Lung (tissue), 12 donors: ENCODE data around the gene GALNT9. TPM values are rescaled to one million over a fixed set of nuclear protein-coding genes. Genes with fewer than 3 reads are reported as not detected.
"Not testable (repeated sequence)": the region's sequence is repeated elsewhere in the genome, so short reads cannot be mapped to it uniquely, and the experiment has no call there.

Experiments
- ATAC-seq: fragments of 200-7000 bp; cut with Tn5 transposase; one replicate; pipeline ENCODE4 v1.9.1; 2020; ENCODE audit warnings: moderate number of reproducible peaks; ENCODE audit not compliant: insufficient read depth, low FRiP score
- DNase-seq, 3 donors: peaks; one replicate each; pipeline ENCODE4 v3.0.0-alpha.2; 2013 to 2017
- H3K27ac ChIP-seq, 2 donors: one replicate each; pipeline ENCODE4 v1.5.1; 2013; ENCODE audit warnings: mild to moderate bottlenecking in 2 of 2, moderate library complexity in 2 of 2, control low read depth in 1 of 2, inconsistent platforms in 1 of 2, low read depth in 1 of 2, low read length in 1 of 2
- H3K27me3 ChIP-seq, 3 donors: one replicate each; pipeline ENCODE4 v1.5.1; 2013; ENCODE audit warnings: low read length in 2 of 3; ENCODE audit not compliant: control insufficient read depth in 3 of 3, insufficient read depth in 3 of 3
- H3K36me3 ChIP-seq, 4 donors: one replicate each; pipeline ENCODE4 v1.5.1; 2013; ENCODE audit warnings: low read length in 4 of 4, mild to moderate bottlenecking in 1 of 4, moderate library complexity in 1 of 4; ENCODE audit not compliant: control insufficient read depth in 4 of 4, insufficient read depth in 4 of 4
- H3K4me1 ChIP-seq, 5 donors: one replicate each; pipeline ENCODE4 v1.5.1; 2013; ENCODE audit warnings: low read length in 5 of 5, mild to moderate bottlenecking in 2 of 5, moderate library complexity in 1 of 5; ENCODE audit not compliant: control insufficient read depth in 5 of 5, insufficient read depth in 5 of 5
- H3K4me3 ChIP-seq: one replicate; pipeline ENCODE4 v1.5.1; 2013; ENCODE audit warnings: mild to moderate bottlenecking, control low read depth, moderate library complexity
- H3K9ac ChIP-seq, 2 donors: one replicate each; pipeline ENCODE4 v1.5.1; 2013; ENCODE audit warnings: low read length in 2 of 2, control low read depth in 1 of 2; ENCODE audit not compliant: insufficient read depth in 1 of 2
- H3K9me3 ChIP-seq, 4 donors: one replicate each; pipeline ENCODE4 v1.5.1; 2013; ENCODE audit warnings: low read length in 3 of 4, mild to moderate bottlenecking in 1 of 4, moderate library complexity in 1 of 4; ENCODE audit not compliant: control insufficient read depth in 4 of 4, insufficient read depth in 3 of 4
- CTCF ChIP-seq: IDR thresholded peaks from 2 replicates; pipeline ENCODE4 v1.5.1; 2012; ENCODE audit warnings: mild to moderate bottlenecking; ENCODE audit errors: control extremely low read depth, extremely low read depth
- WGBS, 2 donors: extraction: QIAGEN DNeasy Blood & Tissue Kit; methylation state at CpG; one replicate each; pipeline ENCODE4 v1.1.7; 2013; 5-methylcytosine and 5-hydroxymethylcytosine counted together
- polyA plus RNA-seq, 2 donors: library from polyadenylated mRNA; stranded (reverse); fragments of 200-250 nt; gene quantifications; one replicate each; pipeline ENCODE4 v1.2.1, GENCODE V29; 2013
- total RNA-seq, 2 donors: library from RNA; depleted of rRNA in 1 of 2; stranded (reverse); fragments of >200 nt in 1 of 2; gene quantifications; one replicate each; pipeline ENCODE4 v1.2.1, GENCODE V29; 2014 to 2021
- donor health status: control.
- donor health status: control.
- donor health status: Bipolar disorder and iron deficiency.
- donor health status: healthy.
- donor health status: DM: yes; HTN: yes; CAD: no.

GALNT9 gene
- total and polyA plus RNA-seq, 4 donors, result 0.13 to 1.7 (median 0.79) TPM

GRCh38 chr12:132222096-132222807 lies 107.1 kb downstream of the GALNT9 start:
- Histone ChIP-seq H3K27ac (no peak overlapping the region), H3K4me1 (peaks cover 0 to 5% (median 4%) of the 10 kb centered on the region in 5 donors), H3K27me3 (peaks cover 0 to 5% (median 0%) of the 10 kb centered on the region in 3 donors), H3K9ac (no peak overlapping the region), H3K4me3 (no peak overlapping the region), H3K36me3 (no peaks in the 10 kb centered on the region), H3K9me3 (peaks cover 0 to 2% (median 0%) of the 10 kb centered on the region in 4 donors)
- ATAC-seq (no peak), DNase-seq (peak; percentile 60 to 75 (median 66))
- 12 to 16% methylated on average over 24 of the region's 24 CpGs for WGBS, 2 donors
- no peak for TF ChIP-seq CTCF

GRCh38 chr12:132219761-132220160 lies 109.6 kb downstream of the GALNT9 start:
- H3K27me3 ChIP-seq, H3K4me1 ChIP-seq, H3K4me3 ChIP-seq, H3K9me3 ChIP-seq, DNase-seq, H3K27ac ChIP-seq, H3K36me3 ChIP-seq, H3K9ac ChIP-seq, ATAC-seq: not testable (repeated sequence)
- 60 to 69% methylated on average over 8 to 12 of the region's 12 CpGs for WGBS, 2 donors

- Histone ChIP-seq H3K36me3 (no peaks in the 10 kb centered on the region), H3K9ac (no peak overlapping the region), H3K4me3 (no peak overlapping the region), H3K9me3 (peaks cover 0 to 5% (median 0%) of the 10 kb centered on the region in 4 donors), H3K27me3 (no peaks in the 10 kb centered on the region), H3K4me1 (peaks cover 0 to 5% (median 4%) of the 10 kb centered on the region in 5 donors), H3K27ac (no peak overlapping the region)
- 79 to 82% methylated on average over 16 of the region's 16 CpGs for WGBS, 2 donors
- DNase-seq, result no peak
- no peak for ATAC-seq
- TF ChIP-seq CTCF, result no peak
Observed at GRCh38 chr12:132219323-132219722, 110.1 kb downstream of the GALNT9 start.

GRCh38 chr12:132218915-132219314 lies 110.5 kb downstream of the GALNT9 start:
- ATAC-seq (no peak), DNase-seq (no peak)
- no peaks in the 10 kb centered on the region for H3K36me3 ChIP-seq

More at GRCh38 chr12:132218915-132219314, 110.5 kb downstream of the GALNT9 start:
- Histone ChIP-seq H3K4me1 (peaks cover 0 to 5% (median 4%) of the 10 kb centered on the region in 5 donors), H3K27me3 (no peaks in the 10 kb centered on the region), H3K4me3 (no peak overlapping the region), H3K9ac (no peak overlapping the region), H3K9me3 (peaks cover 0 to 5% (median 0%) of the 10 kb centered on the region in 4 donors), H3K27ac (no peak overlapping the region)
- TF ChIP-seq CTCF, result peak; percentile 7
- 30 to 46% methylated on average over 13 of the region's 13 CpGs for WGBS, 2 donors
